WTC11 (cell line): ENCODE data around the gene CRTAP. TPM values are rescaled to one million over a fixed set of nuclear protein-coding genes. Genes with fewer than 3 reads are reported as not detected.

Source experiments
- ATAC-seq: fragments of 200-7000 bp; cut with Tn5 transposase; 2 replicates; pipeline ENCODE4 v1.10.0; 2021; ENCODE audit warnings: mild to moderate bottlenecking, moderate library complexity
- CTCF ChIA-PET: fragments of 300-600 bp; sonication (Branson Sonifier 250); formaldehyde crosslinking; loops from one replicate; lab custom pipeline; 2021; ENCODE audit warnings: antibody characterized with exemption; lab: Charles Lee
- POLR2A ChIA-PET: fragments of 350-600 bp; sonication (Branson Sonifier 250); formaldehyde crosslinking; loops from one replicate; lab custom pipeline; 2021; ENCODE audit warnings: antibody characterized with exemption; lab: Charles Lee
- DNase-seq: peaks from one replicate; pipeline ENCODE4 v3.0.0; 2021; ENCODE audit warnings: low spot score
- H3K27ac Mint-ChIP-seq: 2 replicates; pipeline ENCODE4 v1.8.0; 2021; ENCODE audit warnings: mixed read lengths
- H3K27me3 Mint-ChIP-seq: 2 replicates; pipeline ENCODE4 v1.8.0; 2021; ENCODE audit warnings: low read depth, mild to moderate bottlenecking, moderate library complexity, mixed read lengths
- H3K36me3 Mint-ChIP-seq: 2 replicates; pipeline ENCODE4 v1.8.0; 2021; ENCODE audit warnings: mixed read lengths
- H3K4me1 Mint-ChIP-seq: 2 replicates; pipeline ENCODE4 v1.8.0; 2022; ENCODE audit warnings: mixed read lengths
- H3K4me3 Mint-ChIP-seq: 2 replicates; pipeline ENCODE4 v1.8.0; 2021; ENCODE audit warnings: mild to moderate bottlenecking, moderate library complexity, mixed read lengths
- H3K9me3 Mint-ChIP-seq: 2 replicates; pipeline ENCODE4 v1.8.0; 2021; ENCODE audit warnings: mixed read lengths
- ATF3 ChIP-seq: sonication (generic); formaldehyde crosslinking; conservative IDR thresholded peaks from 2 replicates; pipeline ENCODE4 v1.8.1; 2022; ENCODE audit warnings: mild to moderate bottlenecking, missing genetic modification reagents
- E2F1 ChIP-seq: sonication (generic); formaldehyde crosslinking; IDR thresholded peaks from 2 replicates; pipeline ENCODE4 v1.8.0; 2022; ENCODE audit warnings: mild to moderate bottlenecking, missing genetic modification reagents
- FOXK1 ChIP-seq: sonication (generic); formaldehyde crosslinking; IDR thresholded peaks from 2 replicates; pipeline ENCODE4 v1.8.0; 2022; ENCODE audit warnings: mild to moderate bottlenecking, moderate library complexity, missing genetic modification reagents
- FOXP1 ChIP-seq: sonication (generic); formaldehyde crosslinking; IDR thresholded peaks from 2 replicates; pipeline ENCODE4 v1.8.0; 2022; ENCODE audit warnings: missing genetic modification reagents, mild to moderate bottlenecking, moderate library complexity, borderline replicate concordance
- FOXP4 ChIP-seq: sonication (generic); formaldehyde crosslinking; IDR thresholded peaks from 2 replicates; pipeline ENCODE4 v1.8.0; 2022; ENCODE audit warnings: mild to moderate bottlenecking, missing genetic modification reagents
- GABPB1 ChIP-seq: sonication (generic); formaldehyde crosslinking; IDR thresholded peaks from 2 replicates; pipeline ENCODE4 v1.8.1; 2023; ENCODE audit warnings: mild to moderate bottlenecking, missing genetic modification reagents
- GTF2I ChIP-seq: fragments of 250-450 bp; sonication (Bioruptor Pico); conservative IDR thresholded peaks from 2 replicates; pipeline ENCODE4 v1.4.0; 2021; ENCODE audit warnings: mild to moderate bottlenecking
- NFYB ChIP-seq: sonication (generic); formaldehyde crosslinking; conservative IDR thresholded peaks from 2 replicates; pipeline ENCODE4 v1.8.0; 2022; ENCODE audit warnings: low read depth, missing genetic modification reagents
- RORB ChIP-seq: fragments of 250-450 bp; sonication (Bioruptor Pico); IDR thresholded peaks from 2 replicates; pipeline ENCODE4 v1.9.0; 2021; ENCODE audit warnings: mild to moderate bottlenecking
- USF1 ChIP-seq: sonication (generic); formaldehyde crosslinking; IDR thresholded peaks from 2 replicates; pipeline ENCODE4 v1.8.0; 2022; ENCODE audit warnings: mild to moderate bottlenecking, missing genetic modification reagents
- ZNF396 ChIP-seq: fragments of 250-450 bp; sonication (Bioruptor Pico); IDR thresholded peaks from 2 replicates; pipeline ENCODE4 v1.8.0; 2021; ENCODE audit warnings: mild to moderate bottlenecking, moderate library complexity, borderline replicate concordance
- total RNA-seq: library from RNA; stranded (reverse); gene quantifications from 3 replicates; pipeline ENCODE4 v1.2.3, GENCODE V29; 2021
- TF ChIP-seq, protein P1 (sequence below): fragments of 250-450 bp; sonication (Bioruptor Pico); IDR thresholded peaks from 2 replicates; pipeline ENCODE4 v1.9.0; 2021; ENCODE audit warnings: mild to moderate bottlenecking
- TF ChIP-seq, protein P2 (sequence below): sonication (generic); formaldehyde crosslinking; IDR thresholded peaks from 2 replicates; pipeline ENCODE4 v1.8.0; 2023; ENCODE audit warnings: mild to moderate bottlenecking, missing genetic modification reagents

Gene CRTAP
- total RNA-seq, 1 experiment from 2014 or later, result 156 TPM

DNA sequence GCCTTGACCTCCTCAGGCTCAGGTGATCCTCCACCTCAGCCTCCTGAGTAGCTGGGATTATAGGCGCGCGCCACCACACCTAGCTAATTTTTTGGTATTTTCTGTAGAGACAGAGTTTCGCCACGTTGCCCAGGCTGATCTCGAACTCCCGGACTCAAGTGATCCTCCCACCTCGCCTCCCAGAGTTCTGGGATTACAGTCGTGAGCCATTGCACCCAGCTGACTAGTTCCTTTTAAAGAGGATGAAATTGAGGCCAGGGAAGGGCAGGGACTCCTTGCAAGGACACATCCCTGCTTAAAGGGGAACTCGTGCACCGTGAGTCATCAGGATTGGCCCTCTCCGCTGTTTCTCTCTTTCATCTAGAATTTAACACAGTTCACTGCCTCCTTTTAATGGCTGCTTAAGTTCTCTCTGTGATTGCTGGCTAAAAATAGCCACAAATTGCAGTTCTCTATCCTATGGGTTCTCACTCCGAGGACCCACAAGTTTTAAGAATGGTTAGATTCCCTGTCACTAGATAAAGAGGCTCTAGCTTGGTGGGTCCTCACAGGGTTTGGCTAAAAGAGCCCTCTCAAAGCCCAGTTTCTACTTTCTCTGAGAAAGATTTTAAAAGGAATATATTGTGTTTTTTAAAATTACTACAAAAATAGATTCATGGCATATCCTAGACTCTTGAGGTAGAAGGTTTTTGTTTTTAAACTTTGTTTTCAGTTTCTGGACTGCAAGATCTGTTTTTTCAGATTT is 1.4 kb downstream of the CRTAP start:
- H3K9me3 Mint-ChIP-seq, result peaks cover 10% of the 10 kb centered on the region
- H3K27ac Mint-ChIP-seq, result no peak overlapping the region
- H3K27me3 Mint-ChIP-seq, result peaks cover 18% of the 10 kb centered on the region
- ChIA-PET POLR2A (interaction anchor here (1.3 kb wide), 1 partner anchor 33 kb away, joined by 3 read pairs; no protein-coding TSS in a partner anchor), CTCF (interaction anchor here (0.8 kb wide), 1 partner anchor 17 kb away, joined by 3 read pairs; no protein-coding TSS in a partner anchor)
- DNase-seq (no peak), ATAC-seq (no peak)
- no peak for TF ChIP-seq E2F1 (CRISPR knock-in tag)
- TF ChIP-seq ZNF396 (CRISPR knock-in tag), result no peak
- no peak for TF ChIP-seq FOXK1 (CRISPR knock-in tag)
- no peak for TF ChIP-seq FOXP1 (CRISPR knock-in tag)
- TF ChIP-seq FOXP4 (CRISPR knock-in tag), result no peak
- no peak for TF ChIP-seq ATF3 (CRISPR knock-in tag)
- no peak for TF ChIP-seq RORB (CRISPR knock-in tag)
- TF ChIP-seq, protein P1, sequence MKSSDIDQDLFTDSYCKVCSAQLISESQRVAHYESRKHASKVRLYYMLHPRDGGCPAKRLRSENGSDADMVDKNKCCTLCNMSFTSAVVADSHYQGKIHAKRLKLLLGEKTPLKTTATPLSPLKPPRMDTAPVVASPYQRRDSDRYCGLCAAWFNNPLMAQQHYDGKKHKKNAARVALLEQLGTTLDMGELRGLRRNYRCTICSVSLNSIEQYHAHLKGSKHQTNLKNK (CRISPR knock-in tag), result no peak
- no peak for TF ChIP-seq USF1
- H3K4me1 Mint-ChIP-seq, result peaks cover 13% of the 10 kb centered on the region
- peaks cover 10% of the 10 kb centered on the region; the same call in 1 of the 2 replicates for H3K36me3 Mint-ChIP-seq
- H3K4me3 Mint-ChIP-seq, result peak overlapping the region; percentile 81

DNA sequence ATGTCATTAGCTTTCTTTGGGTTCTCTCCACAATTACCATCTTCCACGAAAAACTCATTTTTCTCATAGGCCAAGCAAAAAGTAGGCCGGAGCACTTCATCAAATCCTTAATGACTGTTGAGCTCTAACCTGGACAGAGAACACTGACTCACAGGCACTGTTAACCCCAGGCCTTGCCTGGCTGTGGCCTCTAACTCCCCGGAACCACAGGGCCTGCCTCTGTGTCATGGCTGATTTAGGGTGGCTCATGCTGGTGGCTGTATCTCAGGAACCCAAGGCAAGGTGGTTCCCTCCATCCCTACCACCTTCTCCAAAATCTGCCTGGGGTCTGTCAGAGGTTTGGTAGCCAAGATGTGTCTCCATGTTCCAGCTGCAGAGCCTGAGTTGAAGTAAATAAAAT is 3.6 kb downstream of the CRTAP start:
- POLR2A ChIA-PET, result no interaction called here
- Mint-ChIP-seq H3K4me3 (no peak overlapping the region), H3K36me3 (peaks cover 20% of the 10 kb centered on the region)
- CTCF ChIA-PET, result no interaction called here
- TF ChIP-seq, protein P2, sequence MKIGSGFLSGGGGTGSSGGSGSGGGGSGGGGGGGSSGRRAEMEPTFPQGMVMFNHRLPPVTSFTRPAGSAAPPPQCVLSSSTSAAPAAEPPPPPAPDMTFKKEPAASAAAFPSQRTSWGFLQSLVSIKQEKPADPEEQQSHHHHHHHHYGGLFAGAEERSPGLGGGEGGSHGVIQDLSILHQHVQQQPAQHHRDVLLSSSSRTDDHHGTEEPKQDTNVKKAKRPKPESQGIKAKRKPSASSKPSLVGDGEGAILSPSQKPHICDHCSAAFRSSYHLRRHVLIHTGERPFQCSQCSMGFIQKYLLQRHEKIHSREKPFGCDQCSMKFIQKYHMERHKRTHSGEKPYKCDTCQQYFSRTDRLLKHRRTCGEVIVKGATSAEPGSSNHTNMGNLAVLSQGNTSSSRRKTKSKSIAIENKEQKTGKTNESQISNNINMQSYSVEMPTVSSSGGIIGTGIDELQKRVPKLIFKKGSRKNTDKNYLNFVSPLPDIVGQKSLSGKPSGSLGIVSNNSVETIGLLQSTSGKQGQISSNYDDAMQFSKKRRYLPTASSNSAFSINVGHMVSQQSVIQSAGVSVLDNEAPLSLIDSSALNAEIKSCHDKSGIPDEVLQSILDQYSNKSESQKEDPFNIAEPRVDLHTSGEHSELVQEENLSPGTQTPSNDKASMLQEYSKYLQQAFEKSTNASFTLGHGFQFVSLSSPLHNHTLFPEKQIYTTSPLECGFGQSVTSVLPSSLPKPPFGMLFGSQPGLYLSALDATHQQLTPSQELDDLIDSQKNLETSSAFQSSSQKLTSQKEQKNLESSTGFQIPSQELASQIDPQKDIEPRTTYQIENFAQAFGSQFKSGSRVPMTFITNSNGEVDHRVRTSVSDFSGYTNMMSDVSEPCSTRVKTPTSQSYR (CRISPR knock-in tag), result no peak
- TF ChIP-seq GABPB1 (CRISPR knock-in tag), result no peak
- TF ChIP-seq GTF2I (CRISPR knock-in tag), result no peak
- TF ChIP-seq, protein P1 (CRISPR knock-in tag), result no peak
- no peak for TF ChIP-seq NFYB (CRISPR knock-in tag)
- TF ChIP-seq, all 79 proteins: peak for 0
- DNase-seq (no peak), ATAC-seq (no peak)
- Mint-ChIP-seq H3K27ac (no peak overlapping the region), H3K9me3 (peaks cover 2% of the 10 kb centered on the region), H3K4me1 (peaks cover 13% of the 10 kb centered on the region), H3K27me3 (peaks cover 10% of the 10 kb centered on the region)
